Nephron progenitor cell (in vitro differentiated cells): ENCODE measurements around the gene UBA6.
"Not testable (repeated sequence)": the region's sequence is repeated elsewhere in the genome, so short reads cannot be mapped to it uniquely, and the experiment has no call there.

Source experiments
- DNase-seq: peaks from one replicate; pipeline ENCODE4 v3.0.0; 2021
- H3K27ac Mint-ChIP-seq: 2 replicates; pipeline ENCODE4 v1.8.0; 2021; ENCODE audit warnings: mild to moderate bottlenecking, moderate library complexity, mixed read lengths
- H3K27me3 Mint-ChIP-seq: 2 replicates; pipeline ENCODE4 v1.8.0; 2021; ENCODE audit warnings: mild to moderate bottlenecking, low read depth, mixed read lengths; ENCODE audit not compliant: poor library complexity
- H3K36me3 Mint-ChIP-seq: 2 replicates; pipeline ENCODE4 v1.8.0; 2021; ENCODE audit warnings: low read depth, mixed read lengths
- H3K4me1 Mint-ChIP-seq: 2 replicates; pipeline ENCODE4 v1.8.0; 2021; ENCODE audit warnings: mixed read lengths
- H3K4me3 Mint-ChIP-seq: 2 replicates; pipeline ENCODE4 v1.8.0; 2021; ENCODE audit warnings: mild to moderate bottlenecking, moderate library complexity, mixed read lengths
- H3K9me3 Mint-ChIP-seq: 2 replicates; pipeline ENCODE4 v1.8.0; 2021; ENCODE audit warnings: mild to moderate bottlenecking, moderate library complexity, mixed read lengths
- TF ChIP-seq, protein P1 (sequence below): fragments of 200-600 bp; sonication (generic); IDR thresholded peaks from 2 replicates; pipeline ENCODE4 v1.5.0; 2021; ENCODE audit warnings: antibody characterized with exemption

Gene UBA6

DNA sequence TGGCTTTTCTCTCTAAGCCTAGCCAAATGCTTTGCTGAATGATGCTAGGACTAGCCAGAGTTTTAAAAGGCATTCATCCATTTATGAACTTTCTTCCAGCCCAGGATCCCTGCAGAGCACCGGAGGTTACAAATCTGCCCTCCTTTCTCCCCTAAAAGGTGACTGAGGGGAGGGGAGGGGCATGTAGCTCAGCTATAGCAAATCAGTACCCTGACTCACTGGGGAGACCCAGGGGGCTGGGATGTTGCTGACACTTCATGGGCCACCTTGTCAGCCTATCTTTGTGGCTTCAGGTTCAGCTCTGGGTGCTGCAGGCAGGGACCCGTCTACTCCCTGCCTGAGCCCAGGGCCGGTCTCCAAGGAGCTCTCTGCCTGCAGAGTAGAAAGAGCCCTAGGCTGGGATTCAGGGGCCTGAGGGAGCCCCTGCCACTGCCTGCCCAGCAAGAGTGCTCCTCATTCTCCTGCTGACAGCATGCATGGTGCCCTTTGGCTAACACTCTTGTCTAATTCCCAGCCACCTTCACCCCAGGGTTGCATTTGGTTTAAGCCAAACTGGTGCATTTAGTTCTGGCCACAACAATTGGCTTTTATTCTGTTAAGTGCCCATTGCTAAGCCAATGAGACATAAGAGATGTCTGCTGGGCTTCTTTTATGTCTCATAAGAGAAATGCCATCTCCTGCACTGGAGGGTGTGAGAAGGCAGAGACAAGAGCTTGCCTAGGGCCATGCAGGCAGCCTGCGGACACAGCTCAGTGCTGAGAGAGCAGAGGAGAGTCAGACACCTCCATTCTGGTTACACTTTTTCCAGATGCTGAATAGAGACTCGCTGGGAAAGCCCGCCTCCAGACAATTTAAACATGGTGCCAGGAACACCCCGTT, 11.9 kb upstream of the UBA6 start:
- no peak for DNase-seq
- Mint-ChIP-seq H3K27ac (peak overlapping the region; percentile 92), H3K36me3 (peaks cover 39% of the 10 kb centered on the region), H3K9me3 (peaks cover 9% of the 10 kb centered on the region), H3K4me3 (no peak overlapping the region), H3K27me3 (peaks cover 4% of the 10 kb centered on the region), H3K4me1 (peaks cover 36% of the 10 kb centered on the region)
- TF ChIP-seq, protein P1, sequence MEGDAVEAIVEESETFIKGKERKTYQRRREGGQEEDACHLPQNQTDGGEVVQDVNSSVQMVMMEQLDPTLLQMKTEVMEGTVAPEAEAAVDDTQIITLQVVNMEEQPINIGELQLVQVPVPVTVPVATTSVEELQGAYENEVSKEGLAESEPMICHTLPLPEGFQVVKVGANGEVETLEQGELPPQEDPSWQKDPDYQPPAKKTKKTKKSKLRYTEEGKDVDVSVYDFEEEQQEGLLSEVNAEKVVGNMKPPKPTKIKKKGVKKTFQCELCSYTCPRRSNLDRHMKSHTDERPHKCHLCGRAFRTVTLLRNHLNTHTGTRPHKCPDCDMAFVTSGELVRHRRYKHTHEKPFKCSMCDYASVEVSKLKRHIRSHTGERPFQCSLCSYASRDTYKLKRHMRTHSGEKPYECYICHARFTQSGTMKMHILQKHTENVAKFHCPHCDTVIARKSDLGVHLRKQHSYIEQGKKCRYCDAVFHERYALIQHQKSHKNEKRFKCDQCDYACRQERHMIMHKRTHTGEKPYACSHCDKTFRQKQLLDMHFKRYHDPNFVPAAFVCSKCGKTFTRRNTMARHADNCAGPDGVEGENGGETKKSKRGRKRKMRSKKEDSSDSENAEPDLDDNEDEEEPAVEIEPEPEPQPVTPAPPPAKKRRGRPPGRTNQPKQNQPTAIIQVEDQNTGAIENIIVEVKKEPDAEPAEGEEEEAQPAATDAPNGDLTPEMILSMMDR: no peak

DNA sequence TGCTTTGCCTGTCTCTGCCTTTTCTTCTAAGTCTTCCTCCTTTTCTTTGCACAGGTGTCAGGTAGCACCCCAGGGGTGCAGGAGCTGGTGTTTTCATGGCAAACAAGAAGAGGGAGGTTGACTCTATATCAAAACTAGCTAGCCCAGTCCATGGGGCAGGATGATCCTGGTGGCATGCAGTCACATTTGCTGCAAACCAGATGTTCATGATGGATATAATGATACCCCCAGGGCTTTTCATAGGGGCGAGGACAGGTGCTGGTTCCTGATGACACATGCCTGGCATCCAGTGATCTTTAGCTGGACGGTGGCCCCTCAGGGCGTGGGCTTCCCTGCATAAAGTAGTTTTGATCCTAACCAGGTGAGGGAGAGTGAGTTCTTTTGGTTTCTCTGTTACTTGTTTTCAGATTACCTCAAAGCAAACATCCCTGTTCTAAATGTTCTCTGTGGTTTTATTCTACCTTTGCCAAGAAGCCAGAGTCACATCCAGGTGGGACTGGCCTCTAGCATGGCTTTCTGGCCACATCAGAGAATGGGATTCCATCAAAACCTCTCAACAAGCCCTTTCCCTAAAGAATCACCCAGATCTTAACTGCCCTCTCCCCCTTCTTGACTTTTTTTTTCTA, 11.2 kb upstream of the UBA6 start:
- peaks cover 15% of the 10 kb centered on the region for H3K9me3 Mint-ChIP-seq
- DNase-seq: no peak
- peaks cover 4% of the 10 kb centered on the region for H3K27me3 Mint-ChIP-seq
- no peak overlapping the region for H3K4me3 Mint-ChIP-seq
- peaks cover 36% of the 10 kb centered on the region for H3K4me1 Mint-ChIP-seq
- H3K27ac Mint-ChIP-seq: no peak overlapping the region
- TF ChIP-seq, protein P1: no peak
- H3K36me3 Mint-ChIP-seq: peaks cover 46% of the 10 kb centered on the region

DNA sequence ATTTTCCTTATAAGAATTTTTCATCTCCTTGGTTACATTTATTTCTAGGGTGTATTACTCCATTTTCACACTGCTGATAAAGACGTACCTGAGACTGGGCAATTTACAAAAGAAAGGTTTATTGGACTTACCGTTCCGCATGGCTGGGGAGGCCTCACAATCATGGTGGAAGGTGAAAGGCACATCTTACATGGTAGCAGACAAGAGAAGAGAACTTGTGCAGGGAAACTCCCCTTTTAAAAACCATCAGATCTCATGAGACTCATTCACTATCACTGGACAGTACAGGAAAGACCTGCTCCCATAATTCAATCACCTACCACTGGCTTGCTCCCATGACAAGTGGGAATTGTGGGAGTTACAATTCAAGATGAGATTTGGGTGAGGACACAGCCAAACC, 5.7 kb upstream of the UBA6 start:
- not testable (repeated sequence) for H3K4me3 Mint-ChIP-seq, H3K27me3 Mint-ChIP-seq, DNase-seq, H3K27ac Mint-ChIP-seq
- Mint-ChIP-seq H3K36me3 (peaks cover 62% of the 10 kb centered on the region), H3K9me3 (peaks cover 41% of the 10 kb centered on the region), H3K4me1 (peaks cover 13% of the 10 kb centered on the region)

DNA sequence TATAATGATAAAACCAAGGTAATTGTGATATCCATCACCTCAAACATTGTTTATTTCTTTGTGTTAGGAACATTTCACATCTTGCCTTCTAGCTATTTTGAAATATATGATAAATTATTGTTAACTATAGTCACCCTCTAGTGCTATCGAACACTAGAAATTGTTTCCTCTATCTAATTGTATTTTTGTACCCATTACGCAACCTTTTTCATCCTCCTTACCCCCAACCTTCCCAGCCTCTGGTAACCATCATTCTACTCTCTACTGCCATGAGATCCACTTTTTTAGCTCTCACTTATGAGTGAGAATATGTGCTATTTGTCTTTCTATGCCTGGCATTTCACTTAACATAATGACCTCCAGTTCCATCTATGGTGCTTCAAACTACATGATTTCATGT, 3.9 kb upstream of the UBA6 start:
- Mint-ChIP-seq H3K36me3 (peaks cover 61% of the 10 kb centered on the region), H3K4me3 (no peak overlapping the region), H3K9me3 (peaks cover 45% of the 10 kb centered on the region), H3K27me3 (no peaks in the 10 kb centered on the region), H3K27ac (no peak overlapping the region), H3K4me1 (peaks cover 16% of the 10 kb centered on the region)
- TF ChIP-seq, protein P1: no peak
- no peak for DNase-seq

DNA sequence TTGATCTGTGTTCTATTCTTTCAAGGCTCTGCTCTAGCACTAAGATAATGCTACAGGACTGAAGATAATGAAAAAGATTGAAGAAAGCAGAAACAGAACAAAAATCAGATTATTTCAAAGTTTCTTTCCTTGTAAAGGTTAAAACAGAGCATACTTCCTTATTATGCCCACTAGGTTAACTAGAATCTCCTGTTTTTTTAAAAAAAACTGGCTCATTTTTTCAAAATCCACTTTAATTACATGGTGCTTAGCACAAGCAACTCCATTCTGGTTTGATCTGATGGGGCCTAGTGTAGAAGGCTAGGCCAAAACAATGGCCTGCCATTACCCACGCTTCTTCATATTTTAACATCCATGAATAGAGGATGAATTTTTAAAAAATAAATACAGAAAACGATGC, 1.2 kb upstream of the UBA6 start:
- Mint-ChIP-seq H3K4me3 (peak overlapping the region; percentile 96), H3K27ac (no peak overlapping the region), H3K36me3 (peaks cover 49% of the 10 kb centered on the region), H3K9me3 (peaks cover 30% of the 10 kb centered on the region), H3K4me1 (peaks cover 33% of the 10 kb centered on the region), H3K27me3 (no peaks in the 10 kb centered on the region)
- no peak for DNase-seq
- TF ChIP-seq, protein P1: no peak

DNA sequence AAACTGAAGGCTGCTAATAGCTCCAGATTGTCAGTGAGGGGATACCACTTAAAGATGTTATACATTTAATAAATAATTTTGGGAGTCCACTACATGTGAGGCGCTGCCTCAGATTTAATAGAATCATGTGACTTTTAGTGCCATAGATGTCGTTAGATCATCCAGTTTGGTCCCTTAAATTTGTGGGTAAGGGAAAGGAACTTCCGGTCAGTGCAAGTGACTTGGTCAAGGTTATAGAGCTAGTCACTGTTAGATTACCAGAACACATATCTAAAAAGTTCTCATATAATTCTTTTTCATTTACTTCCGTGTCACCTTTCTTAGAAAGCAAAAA, 529 bp upstream of the UBA6 start:
- Mint-ChIP-seq H3K27ac (peak overlapping the region; percentile 94), H3K27me3 (no peaks in the 10 kb centered on the region), H3K36me3 (peaks cover 44% of the 10 kb centered on the region), H3K9me3 (peaks cover 23% of the 10 kb centered on the region), H3K4me1 (peaks cover 33% of the 10 kb centered on the region), H3K4me3 (peak overlapping the region; percentile 96)
- TF ChIP-seq, protein P1: no peak
- DNase-seq: no peak
